Upper lobe of left lung (tissue), 4 donors: ENCODE measurements around the gene DNAJB2.

Experiments used
- CTCF ChIP-seq, 6 experiments: fragments of 450-650 bp in 4 of 6; fragments of 200-600 bp in 2 of 6; sonication (generic) in 2 of 6; IDR thresholded peaks; one replicate each; pipeline ENCODE4 v1.5.1; 2016 to 2019; ENCODE audit warnings: antibody characterized with exemption in 6 of 6
- EP300 ChIP-seq, 4 donors: sonication (generic); formaldehyde crosslinking; IDR thresholded peaks; one replicate each; pipeline ENCODE4 v1.5.1; 2017; ENCODE audit warnings: antibody characterized with exemption in 4 of 4, control low read depth in 2 of 4

GRCh38 chr2:219268294-219268693 lies 10.9 kb upstream of the DNAJB2 start:
- TF ChIP-seq CTCF (IDR thresholded peaks at IDR 0.05), result no peak
- no peak for TF ChIP-seq EP300 (IDR thresholded peaks at IDR 0.05)
